ENCODE data around the gene CENPV. TPM values are rescaled to one million over a fixed set of nuclear protein-coding genes. Genes with fewer than 3 reads are reported as not detected.
A peak's percentile ranks its signal among the peaks of the same experiment; 100 is the strongest.

The CENPV gene
- total RNA-seq, 1 donor from 2014 or later: 38.8 TPM

GRCh38 chr17:16306211-16306610 lies 47.1 kb downstream of the CENPV start:
- FAIRE-seq (no peak), DNase-seq (ENCODE audit: low read depth) (no peak)
- no peak overlapping the region for H3K4me3 ChIP-seq (ENCODE audit: insufficient read depth, low read depth, low read length)
- no peak overlapping the region for H3K9ac ChIP-seq (ENCODE audit: low read length)
- Mint-ChIP-seq H3K36me3 (ENCODE audit: low read depth, unreplicated experiment) (peaks cover 8% of the 10 kb centered on the region), H3K27ac (ENCODE audit: unreplicated experiment) (no peak overlapping the region), H3K4me3 (ENCODE audit: unreplicated experiment) (no peak overlapping the region), H3K9me3 (ENCODE audit: unreplicated experiment) (no peaks in the 10 kb centered on the region), H3K4me1 (ENCODE audit: low read depth, unreplicated experiment) (peaks cover 6% of the 10 kb centered on the region), H3K27me3 (ENCODE audit: low read depth, unreplicated experiment) (no peaks in the 10 kb centered on the region)
- no peaks in the 10 kb centered on the region for H3K9me3 ChIP-seq (ENCODE audit: insufficient read depth, low read depth, low read length)
- peaks cover 4% of the 10 kb centered on the region for H3K4me1 ChIP-seq (ENCODE audit: insufficient read depth, low read length)
- no peaks in the 10 kb centered on the region for H4K20me1 ChIP-seq (ENCODE audit: insufficient read depth, low read length)
- H2AFZ ChIP-seq (ENCODE audit: low read depth, low read length): no peak overlapping the region
- no peaks in the 10 kb centered on the region for H3K79me2 ChIP-seq (ENCODE audit: insufficient read depth, low read length)
- no peak overlapping the region for H3K27ac ChIP-seq (ENCODE audit: low read depth, low read length)
- no peak for TF ChIP-seq CTCF (IDR thresholded peaks at IDR 0.05; ENCODE audit: insufficient read depth, low read depth, low read length)
- no peak for TF ChIP-seq EZH2 (IDR thresholded peaks at IDR 0.05; ENCODE audit: insufficient read depth, low read length)
- no peak overlapping the region for H3K4me2 ChIP-seq (ENCODE audit: low read length)
- H3K36me3 ChIP-seq (ENCODE audit: insufficient read depth, low read length): peaks cover 8% of the 10 kb centered on the region
- H3K27me3 ChIP-seq (ENCODE audit: insufficient read depth, low read length): no peaks in the 10 kb centered on the region

- TF ChIP-seq CTCF (IDR thresholded peaks at IDR 0.05; ENCODE audit: insufficient read depth, low read depth, low read length) (peak; percentile 62), EZH2 (IDR thresholded peaks at IDR 0.05; ENCODE audit: insufficient read depth, low read length) (no peak)
Observed at GRCh38 chr17:16304830-16305229, 48.4 kb downstream of the CENPV start.

GRCh38 chr17:16302856-16303255 lies 50.4 kb downstream of the CENPV start:
- peaks cover 6% of the 10 kb centered on the region for H3K4me1 Mint-ChIP-seq (ENCODE audit: low read depth, unreplicated experiment)

More at GRCh38 chr17:16304830-16305229, 48.4 kb downstream of the CENPV start:
- Histone ChIP-seq H3K9ac (ENCODE audit: low read length) (no peak overlapping the region), H3K27me3 (ENCODE audit: insufficient read depth, low read length) (no peaks in the 10 kb centered on the region), H3K4me3 (ENCODE audit: insufficient read depth, low read depth, low read length) (no peak overlapping the region), H4K20me1 (ENCODE audit: insufficient read depth, low read length) (no peaks in the 10 kb centered on the region), H3K79me2 (ENCODE audit: insufficient read depth, low read length) (no peaks in the 10 kb centered on the region), H2AFZ (ENCODE audit: low read depth, low read length) (no peak overlapping the region), H3K27ac (ENCODE audit: low read depth, low read length) (no peak overlapping the region), H3K4me1 (ENCODE audit: insufficient read depth, low read length) (peaks cover 4% of the 10 kb centered on the region), H3K4me2 (ENCODE audit: low read length) (no peak overlapping the region), H3K36me3 (ENCODE audit: insufficient read depth, low read length) (peaks cover 8% of the 10 kb centered on the region), H3K9me3 (ENCODE audit: insufficient read depth, low read depth, low read length) (no peaks in the 10 kb centered on the region)
- no peaks in the 10 kb centered on the region for H3K9me3 Mint-ChIP-seq (ENCODE audit: unreplicated experiment)
- FAIRE-seq (no peak), DNase-seq (ENCODE audit: low read depth) (no peak)
- no peaks in the 10 kb centered on the region for H3K27me3 Mint-ChIP-seq (ENCODE audit: low read depth, unreplicated experiment)
- H3K4me3 Mint-ChIP-seq (ENCODE audit: unreplicated experiment): no peak overlapping the region
- peaks cover 6% of the 10 kb centered on the region for H3K4me1 Mint-ChIP-seq (ENCODE audit: low read depth, unreplicated experiment)
- H3K27ac Mint-ChIP-seq (ENCODE audit: unreplicated experiment): no peak overlapping the region
- peaks cover 4% of the 10 kb centered on the region for H3K36me3 Mint-ChIP-seq (ENCODE audit: low read depth, unreplicated experiment)

More at GRCh38 chr17:16302856-16303255, 50.4 kb downstream of the CENPV start:
- H4K20me1 ChIP-seq (ENCODE audit: insufficient read depth, low read length): no peaks in the 10 kb centered on the region
- TF ChIP-seq EZH2 (IDR thresholded peaks at IDR 0.05; ENCODE audit: insufficient read depth, low read length): no peak
- no peak for TF ChIP-seq CTCF (IDR thresholded peaks at IDR 0.05; ENCODE audit: insufficient read depth, low read depth, low read length)
- Mint-ChIP-seq H3K27me3 (ENCODE audit: low read depth, unreplicated experiment) (no peaks in the 10 kb centered on the region), H3K27ac (ENCODE audit: unreplicated experiment) (no peak overlapping the region), H3K9me3 (ENCODE audit: unreplicated experiment) (no peaks in the 10 kb centered on the region), H3K36me3 (ENCODE audit: low read depth, unreplicated experiment) (peaks cover 4% of the 10 kb centered on the region), H3K4me3 (ENCODE audit: unreplicated experiment) (no peak overlapping the region)
- H3K79me2 ChIP-seq (ENCODE audit: insufficient read depth, low read length): no peaks in the 10 kb centered on the region
- no peak overlapping the region for H2AFZ ChIP-seq (ENCODE audit: low read depth, low read length)
- H3K4me3 ChIP-seq (ENCODE audit: insufficient read depth, low read depth, low read length): no peak overlapping the region
- FAIRE-seq (no peak), DNase-seq (ENCODE audit: low read depth) (no peak)
- no peak overlapping the region for H3K27ac ChIP-seq (ENCODE audit: low read depth, low read length)
- H3K4me2 ChIP-seq (ENCODE audit: low read length): no peak overlapping the region
- peaks cover 8% of the 10 kb centered on the region for H3K36me3 ChIP-seq (ENCODE audit: insufficient read depth, low read length)
- no peak overlapping the region for H3K9ac ChIP-seq (ENCODE audit: low read length)
- H3K9me3 ChIP-seq (ENCODE audit: insufficient read depth, low read depth, low read length): no peaks in the 10 kb centered on the region
- H3K4me1 ChIP-seq (ENCODE audit: insufficient read depth, low read length): peaks cover 4% of the 10 kb centered on the region
- no peaks in the 10 kb centered on the region for H3K27me3 ChIP-seq (ENCODE audit: insufficient read depth, low read length)
